HepG2 (cell line): ENCODE results near the gene FNDC7. TPM values are rescaled to one million over a fixed set of nuclear protein-coding genes. Genes with fewer than 3 reads are reported as not detected.

Experiments used
- ATAC-seq: fragments of 200-7000 bp; cut with Tn5 transposase; 3 replicates; pipeline ENCODE4 v1.9.1; 2020; ENCODE audit warnings: mild to moderate bottlenecking, moderate library complexity
- BruUV-seq: library from RNA; stranded (reverse); fragments of 400-500 nt; replicated peaks from 2 replicates; lab custom pipeline; 2021; lab: Mats Ljungman, UMichigan
- CTCF ChIA-PET: fragments of 300-600 bp; formaldehyde crosslinking; extraction: SDS; loops from one replicate; lab custom pipeline; 2021; ENCODE audit warnings: low total read pairs, inconsistent platforms, low intra/inter-chr PET ratio; lab: Yijun Ruan, JAX
- POLR2A ChIA-PET: fragments of 350-600 bp; sonication (Branson Sonifier 250); formaldehyde crosslinking; loops from one replicate; lab custom pipeline; 2020; ENCODE audit warnings: antibody characterized with exemption, inconsistent platforms; lab: Yijun Ruan, JAX
- DNase-seq: peaks from one replicate; pipeline ENCODE4 v3.0.0-alpha.2; 2015; ENCODE audit warnings: low spot score
- FAIRE-seq: peaks from 3 replicates; lab custom pipeline; 2011; peaks lifted over from hg19 to GRCh38; lab: Jason Lieb, UNC
- H2AFZ ChIP-seq: one replicate; pipeline ENCODE4 v1.6.1; 2011; ENCODE audit warnings: low read length, inconsistent platforms
- H3K27ac ChIP-seq: fragments of 300-600 bp; 3 replicates; pipeline ENCODE4 v1.8.0; 2011; ENCODE audit warnings: mixed run types, mild to moderate bottlenecking, mixed read lengths, low read length, inconsistent platforms; ENCODE audit not compliant: insufficient read depth; ENCODE audit errors: extremely low read length
- H3K27me3 ChIP-seq, 2 experiments: fragments of 200-600 bp in 1 of 2; 2 replicates in 1 of 2; 3 replicates in 1 of 2; pipeline versions ENCODE4 v1.6.0 to v1.8.0; 2011; ENCODE audit warnings: low read length in 2 of 2, mild to moderate bottlenecking in 2 of 2, moderate library complexity in 2 of 2, inconsistent platforms in 1 of 2; ENCODE audit not compliant: insufficient read depth in 2 of 2, control insufficient read depth in 1 of 2
- H3K36me3 ChIP-seq, 2 experiments: fragments of 200-600 bp in 1 of 2; replicated peaks in 1 of 2; 2 replicates in 1 of 2; 3 replicates in 1 of 2; pipeline versions ENCODE4 v1.5.1 to v1.8.0; 2011; ENCODE audit warnings: low read length in 2 of 2, inconsistent platforms in 1 of 2; ENCODE audit not compliant: insufficient read depth in 2 of 2, control insufficient read depth in 1 of 2
- H3K4me1 ChIP-seq: 2 replicates; pipeline ENCODE4 v1.5.1; 2012; ENCODE audit warnings: low read length, inconsistent platforms; ENCODE audit not compliant: insufficient read depth
- H3K4me2 ChIP-seq: 2 replicates; pipeline ENCODE4 v1.6.0; 2011; ENCODE audit warnings: low read depth, low read length, inconsistent platforms
- H3K4me3 ChIP-seq, 3 experiments: fragments of 200-600 bp in 1 of 3; sonication (generic), shearing (Covaris generic) in 1 of 3; replicated peaks in 1 of 3; 2 replicates each; pipeline ENCODE4 v1.5.1; 2011 to 2016; ENCODE audit warnings: low read length in 3 of 3, inconsistent platforms in 2 of 3, low read depth in 2 of 3, mild to moderate bottlenecking in 2 of 3, control low read depth in 1 of 3, mixed read lengths in 1 of 3; ENCODE audit not compliant: insufficient read depth in 1 of 3
- H3K79me2 ChIP-seq: one replicate; pipeline ENCODE4 v1.6.1; 2011; ENCODE audit warnings: low read length, inconsistent platforms; ENCODE audit not compliant: insufficient read depth
- H3K9ac ChIP-seq: 2 replicates; pipeline ENCODE4 v1.6.0; 2011; ENCODE audit warnings: mild to moderate bottlenecking, low read depth, low read length, inconsistent platforms; ENCODE audit not compliant: insufficient read depth
- H3K9me3 ChIP-seq: 2 replicates; pipeline ENCODE4 v1.5.1; 2012; ENCODE audit warnings: mild to moderate bottlenecking, low read length
- H4K20me1 ChIP-seq: 2 replicates; pipeline ENCODE4 v1.6.0; 2011; ENCODE audit warnings: inconsistent platforms, mild to moderate bottlenecking, low read length, moderate library complexity; ENCODE audit not compliant: insufficient read depth
- DR1 ChIP-seq: sonication (generic); formaldehyde crosslinking; IDR thresholded peaks from 2 replicates; pipeline ENCODE4 v1.8.0; 2021; ENCODE audit warnings: mild to moderate bottlenecking, missing genetic modification reagents, inconsistent platforms
- JUNB ChIP-seq: sonication (generic); formaldehyde crosslinking; IDR thresholded peaks from 2 replicates; pipeline ENCODE4 v1.8.0; 2022; ENCODE audit warnings: missing genetic modification reagents, mild to moderate bottlenecking, borderline replicate concordance
- SMAD3 ChIP-seq: sonication (generic); formaldehyde crosslinking; IDR thresholded peaks from 2 replicates; pipeline ENCODE4 v1.4.0; 2020; ENCODE audit warnings: missing genetic modification reagents
- ZBTB8A ChIP-seq: sonication (generic); formaldehyde crosslinking; IDR thresholded peaks from 2 replicates; pipeline ENCODE4 v1.4.0; 2020; ENCODE audit warnings: mild to moderate bottlenecking, low read depth, missing genetic modification reagents, borderline replicate concordance
- ZNF550 ChIP-seq: sonication (generic); formaldehyde crosslinking; IDR thresholded peaks from 2 replicates; pipeline ENCODE4 v1.4.0; 2020; ENCODE audit warnings: mild to moderate bottlenecking, missing genetic modification reagents, borderline replicate concordance
- ZNF598 ChIP-seq: sonication (generic); formaldehyde crosslinking; IDR thresholded peaks from 2 replicates; pipeline ENCODE4 v1.5.1; 2020; ENCODE audit warnings: mild to moderate bottlenecking, missing genetic modification reagents, borderline replicate concordance
- WGBS: methylation state at CpG from one replicate; pipeline ENCODE4 v1.1.6; 2017; ENCODE audit warnings: low lambda C conversion rate; 5-methylcytosine and 5-hydroxymethylcytosine counted together
- in situ Hi-C: cut with HindIII; loops from 2 replicates; pipeline ENCODE4 v1.10.0; 2017; ENCODE audit warnings: low pct_unique_long_range_greater_than_20kb; ENCODE audit not compliant: extremely low pct_ligation_motif_present
- intact Hi-C: fragments of 100-400 bp; cut with micrococcal nuclease; formaldehyde crosslinking; loops from one replicate; pipeline ENCODE4 v1.10.0; 2022; ENCODE audit not compliant: unreplicated experiment
- polyA plus RNA-seq, 8 experiments: library from polyadenylated mRNA; depleted of rRNA in 3 of 8; stranded (reverse) in 7 of 8; unstranded in 1 of 8; fragments of >200 nt; fragmentation: Illumina TruSeq in 4 of 8; extraction: Trizol in 4 of 8; gene quantifications; 2 replicates each; pipeline versions ENCODE4 v1.2.1 to v1.2.3, GENCODE V29; 2011 to 2016; ENCODE audit warnings: low read depth in 4 of 8, missing spikeins in 1 of 8, mixed read lengths in 1 of 8; ENCODE audit not compliant: insufficient read depth in 1 of 8
- total RNA-seq, 5 experiments: library from RNA; depleted of rRNA; stranded (reverse); fragments of >200 nt; fragmentation: Illumina TruSeq; extraction: Trizol; gene quantifications; 2 replicates each; pipeline ENCODE4 v1.2.3, GENCODE V29; 2016; ENCODE audit warnings: low read depth in 1 of 5
- TF ChIP-seq, protein P1 (sequence below): sonication (generic); formaldehyde crosslinking; IDR thresholded peaks from 2 replicates; pipeline ENCODE4 v1.4.0; 2020; ENCODE audit warnings: missing genetic modification reagents
- TF ChIP-seq, protein P2 (sequence below): IDR thresholded peaks from 2 replicates; pipeline ENCODE4 v1.4.0; 2020; ENCODE audit warnings: mild to moderate bottlenecking, missing genetic modification reagents

Gene FNDC7
- total and polyA plus RNA-seq, 2 of the 13 experiments (the other 11 are each of a cell fraction or from before 2014, with no cell fraction given): 0.03 TPM; not detected in 1

DNA sequence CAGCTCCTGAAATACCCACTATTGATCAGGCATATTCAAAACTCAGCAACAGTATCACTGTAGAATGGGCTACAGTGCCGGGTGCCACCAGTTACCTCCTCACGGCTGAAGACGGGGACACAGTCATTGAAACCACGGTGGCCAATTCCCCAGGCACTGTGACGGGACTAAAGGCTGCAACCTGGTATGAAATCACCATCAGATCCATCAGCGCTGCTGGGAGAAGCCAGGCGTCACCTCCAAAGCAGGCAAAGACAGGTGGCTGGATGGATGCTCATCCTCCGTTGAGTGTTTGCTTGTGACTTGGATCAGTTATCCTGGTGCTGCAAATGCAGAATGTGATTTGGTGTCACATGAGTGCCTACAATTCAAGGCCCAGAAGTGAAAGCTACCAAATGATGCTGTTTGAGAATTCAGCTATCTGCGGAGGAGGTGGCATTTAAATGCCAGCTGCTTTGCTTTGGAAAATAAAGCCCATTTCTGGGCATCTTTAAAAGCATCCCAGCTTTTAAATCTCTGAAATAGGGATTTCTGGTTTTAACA, 5.1 kb downstream of the FNDC7 start:
- no peak overlapping the region for H3K4me3 ChIP-seq
- intact Hi-C loops (no loop called here), in situ Hi-C loops (no loop called here)
- H3K27ac ChIP-seq: no peak overlapping the region
- H4K20me1 ChIP-seq: no peaks in the 10 kb centered on the region
- no peak overlapping the region for H3K4me2 ChIP-seq
- no TSS peak for BruUV-seq
- peaks cover 33% of the 10 kb centered on the region for H3K4me1 ChIP-seq
- ATAC-seq (no peak), FAIRE-seq (no peak), DNase-seq (no peak)
- no peaks in the 10 kb centered on the region for H3K79me2 ChIP-seq
- POLR2A ChIA-PET: no interaction called here
- no peak overlapping the region for H2AFZ ChIP-seq
- CTCF ChIA-PET: no interaction called here
- no peak for TF ChIP-seq ZBTB8A
- TF ChIP-seq ZNF550 (CRISPR knock-in tag): no peak
- no peak for TF ChIP-seq JUNB (CRISPR knock-in tag)
- no peak for TF ChIP-seq SMAD3
- TF ChIP-seq, protein P1, sequence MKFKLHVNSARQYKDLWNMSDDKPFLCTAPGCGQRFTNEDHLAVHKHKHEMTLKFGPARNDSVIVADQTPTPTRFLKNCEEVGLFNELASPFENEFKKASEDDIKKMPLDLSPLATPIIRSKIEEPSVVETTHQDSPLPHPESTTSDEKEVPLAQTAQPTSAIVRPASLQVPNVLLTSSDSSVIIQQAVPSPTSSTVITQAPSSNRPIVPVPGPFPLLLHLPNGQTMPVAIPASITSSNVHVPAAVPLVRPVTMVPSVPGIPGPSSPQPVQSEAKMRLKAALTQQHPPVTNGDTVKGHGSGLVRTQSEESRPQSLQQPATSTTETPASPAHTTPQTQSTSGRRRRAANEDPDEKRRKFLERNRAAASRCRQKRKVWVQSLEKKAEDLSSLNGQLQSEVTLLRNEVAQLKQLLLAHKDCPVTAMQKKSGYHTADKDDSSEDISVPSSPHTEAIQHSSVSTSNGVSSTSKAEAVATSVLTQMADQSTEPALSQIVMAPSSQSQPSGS (CRISPR knock-in tag): no peak
- TF ChIP-seq, protein P2, sequence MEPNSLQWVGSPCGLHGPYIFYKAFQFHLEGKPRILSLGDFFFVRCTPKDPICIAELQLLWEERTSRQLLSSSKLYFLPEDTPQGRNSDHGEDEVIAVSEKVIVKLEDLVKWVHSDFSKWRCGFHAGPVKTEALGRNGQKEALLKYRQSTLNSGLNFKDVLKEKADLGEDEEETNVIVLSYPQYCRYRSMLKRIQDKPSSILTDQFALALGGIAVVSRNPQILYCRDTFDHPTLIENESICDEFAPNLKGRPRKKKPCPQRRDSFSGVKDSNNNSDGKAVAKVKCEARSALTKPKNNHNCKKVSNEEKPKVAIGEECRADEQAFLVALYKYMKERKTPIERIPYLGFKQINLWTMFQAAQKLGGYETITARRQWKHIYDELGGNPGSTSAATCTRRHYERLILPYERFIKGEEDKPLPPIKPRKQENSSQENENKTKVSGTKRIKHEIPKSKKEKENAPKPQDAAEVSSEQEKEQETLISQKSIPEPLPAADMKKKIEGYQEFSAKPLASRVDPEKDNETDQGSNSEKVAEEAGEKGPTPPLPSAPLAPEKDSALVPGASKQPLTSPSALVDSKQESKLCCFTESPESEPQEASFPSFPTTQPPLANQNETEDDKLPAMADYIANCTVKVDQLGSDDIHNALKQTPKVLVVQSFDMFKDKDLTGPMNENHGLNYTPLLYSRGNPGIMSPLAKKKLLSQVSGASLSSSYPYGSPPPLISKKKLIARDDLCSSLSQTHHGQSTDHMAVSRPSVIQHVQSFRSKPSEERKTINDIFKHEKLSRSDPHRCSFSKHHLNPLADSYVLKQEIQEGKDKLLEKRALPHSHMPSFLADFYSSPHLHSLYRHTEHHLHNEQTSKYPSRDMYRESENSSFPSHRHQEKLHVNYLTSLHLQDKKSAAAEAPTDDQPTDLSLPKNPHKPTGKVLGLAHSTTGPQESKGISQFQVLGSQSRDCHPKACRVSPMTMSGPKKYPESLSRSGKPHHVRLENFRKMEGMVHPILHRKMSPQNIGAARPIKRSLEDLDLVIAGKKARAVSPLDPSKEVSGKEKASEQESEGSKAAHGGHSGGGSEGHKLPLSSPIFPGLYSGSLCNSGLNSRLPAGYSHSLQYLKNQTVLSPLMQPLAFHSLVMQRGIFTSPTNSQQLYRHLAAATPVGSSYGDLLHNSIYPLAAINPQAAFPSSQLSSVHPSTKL: no peak
- no peak for TF ChIP-seq ZNF598 (CRISPR knock-in tag)
- TF ChIP-seq DR1 (CRISPR knock-in tag): no peak
- no peak overlapping the region for H3K9ac ChIP-seq
- H3K9me3 ChIP-seq: no peaks in the 10 kb centered on the region
- H3K36me3 ChIP-seq: no peaks in the 10 kb centered on the region
- peaks cover 1 to 15% of the 10 kb centered on the region in 2 experiments; a peak in 4 of 5 replicates for H3K27me3 ChIP-seq
- 100% methylated on average over 2 of the region's 9 CpGs for WGBS
